Loucy (cell line): ENCODE data around the gene SULT1B1.

Experiments used
- H2AFZ ChIP-seq: fragments of 200-600 bp; sonication (generic); 2 replicates; pipeline ENCODE4 v1.6.0; 2016; ENCODE audit warnings: antibody characterized with exemption, mild to moderate bottlenecking, low read length, moderate library complexity
- H3F3A ChIP-seq: fragments of 200-600 bp; 2 replicates; pipeline ENCODE4 v1.6.0; 2016; ENCODE audit warnings: antibody characterized with exemption, low read depth, mild to moderate bottlenecking
- H3K27me3 ChIP-seq: fragments of 200-600 bp; sonication (generic); 2 replicates; pipeline ENCODE4 v1.6.1; 2014; ENCODE audit warnings: low read length, mild to moderate bottlenecking; ENCODE audit not compliant: insufficient read depth, poor library complexity, severe bottlenecking
- H3K36me3 ChIP-seq: fragments of 200-600 bp; sonication (generic); 2 replicates; pipeline ENCODE4 v1.6.1; 2016; ENCODE audit warnings: low read length; ENCODE audit not compliant: insufficient read depth
- H3K4me1 ChIP-seq: fragments of 200-600 bp; sonication (generic); 2 replicates; pipeline ENCODE4 v1.5.1; 2014; ENCODE audit warnings: low read length, mild to moderate bottlenecking; ENCODE audit not compliant: insufficient read depth, poor library complexity, severe bottlenecking
- H3K4me2 ChIP-seq: fragments of 200-600 bp; sonication (generic); 2 replicates; pipeline ENCODE4 v1.6.0; 2014; ENCODE audit warnings: antibody characterized with exemption, low read length, low read depth, mild to moderate bottlenecking; ENCODE audit not compliant: poor library complexity, severe bottlenecking
- H3K4me3 ChIP-seq: fragments of 200-600 bp; sonication (generic); 2 replicates; pipeline ENCODE4 v1.5.1; 2014; ENCODE audit warnings: low read length, mild to moderate bottlenecking, mixed read lengths; ENCODE audit not compliant: poor library complexity, severe bottlenecking
- H3K79me2 ChIP-seq: fragments of 200-600 bp; sonication (generic); 2 replicates; pipeline ENCODE4 v1.6.1; 2014; ENCODE audit warnings: low read length; ENCODE audit not compliant: insufficient read depth
- H3K9ac ChIP-seq: fragments of 200-600 bp; sonication (generic); 2 replicates; pipeline ENCODE4 v1.6.0; 2014; ENCODE audit warnings: mild to moderate bottlenecking, low read depth, low read length, moderate library complexity; ENCODE audit not compliant: poor library complexity, severe bottlenecking
- H3K9me2 ChIP-seq: fragments of 200-600 bp; sonication (generic); replicated peaks from 2 replicates; pipeline ENCODE4 v1.6.1; 2016; ENCODE audit warnings: low read depth, low read length, mixed read lengths
- H3K9me3 ChIP-seq: fragments of 200-600 bp; sonication (generic); 2 replicates; pipeline ENCODE4 v1.6.1; 2014; ENCODE audit warnings: mild to moderate bottlenecking, antibody characterized with exemption, low read length, low read depth; ENCODE audit not compliant: insufficient read depth
- H4K20me1 ChIP-seq: fragments of 200-600 bp; sonication (generic); 2 replicates; pipeline ENCODE4 v1.6.0; 2014; ENCODE audit warnings: antibody characterized with exemption, low read length, mild to moderate bottlenecking; ENCODE audit not compliant: insufficient read depth, poor library complexity, severe bottlenecking
- EZH2phosphoT487 ChIP-seq: fragments of 200-600 bp; IDR thresholded peaks from 2 replicates; pipeline ENCODE4 v1.6.1; 2018; ENCODE audit warnings: antibody characterized with exemption, mild to moderate bottlenecking, moderate library complexity, borderline replicate concordance
- TF ChIP-seq, protein P1 (sequence below): fragments of 200-600 bp; sonication (generic); conservative IDR thresholded peaks from 2 replicates; pipeline ENCODE4 v1.5.1; 2014; ENCODE audit warnings: mild to moderate bottlenecking, antibody characterized with exemption, low read length

Gene SULT1B1

DNA sequence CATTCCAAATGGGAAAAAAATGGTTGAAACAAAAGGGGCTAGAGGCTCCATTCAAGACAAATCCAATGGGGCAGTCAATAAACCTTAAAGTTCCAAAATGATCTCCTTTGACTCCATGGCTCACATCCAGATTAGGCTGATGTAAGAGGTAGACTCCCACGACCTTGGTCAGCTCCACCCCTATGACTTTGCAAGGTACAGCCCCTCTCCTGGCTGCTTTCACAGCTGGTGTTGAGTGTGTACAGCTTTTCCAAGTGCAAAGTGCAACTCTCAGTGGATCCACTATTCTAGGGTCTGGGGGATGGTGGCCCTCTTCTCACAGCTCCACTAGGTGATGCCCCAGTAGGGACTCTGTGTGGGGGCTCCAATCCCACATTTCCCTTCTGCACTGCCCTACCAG is 21.5 kb downstream of the SULT1B1 start:
- Histone ChIP-seq H3K36me3 (no peaks in the 10 kb centered on the region), H3K79me2 (no peaks in the 10 kb centered on the region), H4K20me1 (no peaks in the 10 kb centered on the region), H2AFZ (no peak overlapping the region), H3K9me3 (no peaks in the 10 kb centered on the region), H3K9me2 (no peaks in the 10 kb centered on the region), H3F3A (no peaks in the 10 kb centered on the region), H3K4me3 (no peak overlapping the region), H3K4me2 (no peak overlapping the region), H3K4me1 (no peaks in the 10 kb centered on the region), H3K27me3 (no peaks in the 10 kb centered on the region), H3K9ac (no peak overlapping the region)
- TF ChIP-seq EZH2phosphoT487 = no peak
- TF ChIP-seq, protein P1, sequence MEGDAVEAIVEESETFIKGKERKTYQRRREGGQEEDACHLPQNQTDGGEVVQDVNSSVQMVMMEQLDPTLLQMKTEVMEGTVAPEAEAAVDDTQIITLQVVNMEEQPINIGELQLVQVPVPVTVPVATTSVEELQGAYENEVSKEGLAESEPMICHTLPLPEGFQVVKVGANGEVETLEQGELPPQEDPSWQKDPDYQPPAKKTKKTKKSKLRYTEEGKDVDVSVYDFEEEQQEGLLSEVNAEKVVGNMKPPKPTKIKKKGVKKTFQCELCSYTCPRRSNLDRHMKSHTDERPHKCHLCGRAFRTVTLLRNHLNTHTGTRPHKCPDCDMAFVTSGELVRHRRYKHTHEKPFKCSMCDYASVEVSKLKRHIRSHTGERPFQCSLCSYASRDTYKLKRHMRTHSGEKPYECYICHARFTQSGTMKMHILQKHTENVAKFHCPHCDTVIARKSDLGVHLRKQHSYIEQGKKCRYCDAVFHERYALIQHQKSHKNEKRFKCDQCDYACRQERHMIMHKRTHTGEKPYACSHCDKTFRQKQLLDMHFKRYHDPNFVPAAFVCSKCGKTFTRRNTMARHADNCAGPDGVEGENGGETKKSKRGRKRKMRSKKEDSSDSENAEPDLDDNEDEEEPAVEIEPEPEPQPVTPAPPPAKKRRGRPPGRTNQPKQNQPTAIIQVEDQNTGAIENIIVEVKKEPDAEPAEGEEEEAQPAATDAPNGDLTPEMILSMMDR = no peak

DNA sequence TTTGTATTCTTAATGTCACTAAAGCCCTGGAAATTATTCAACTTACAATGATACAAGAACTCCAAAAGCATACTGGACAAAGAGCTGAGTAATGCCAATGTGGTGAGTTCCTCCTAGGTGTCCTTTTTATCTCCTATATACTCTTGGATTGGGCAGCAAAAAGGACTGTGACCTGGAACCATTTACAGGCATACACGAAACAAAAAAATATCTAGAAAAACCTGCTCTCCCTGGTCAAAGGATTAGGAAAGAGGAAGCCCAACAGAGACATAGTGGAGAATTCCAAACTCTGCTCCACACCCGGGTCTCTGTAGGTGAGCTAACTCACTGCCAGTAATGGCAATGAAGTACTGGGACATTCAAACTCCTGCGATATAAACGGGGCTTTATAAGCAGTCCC is 25.3 kb downstream of the SULT1B1 start:
- Histone ChIP-seq H4K20me1 (no peaks in the 10 kb centered on the region), H3K4me2 (no peak overlapping the region), H3K9ac (no peak overlapping the region), H3K79me2 (no peaks in the 10 kb centered on the region), H3F3A (no peaks in the 10 kb centered on the region), H3K9me2 (no peaks in the 10 kb centered on the region), H2AFZ (no peak overlapping the region), H3K4me1 (no peaks in the 10 kb centered on the region), H3K36me3 (no peaks in the 10 kb centered on the region), H3K9me3 (no peaks in the 10 kb centered on the region), H3K4me3 (no peak overlapping the region), H3K27me3 (no peaks in the 10 kb centered on the region)
- TF ChIP-seq, protein P1 = no peak
- TF ChIP-seq EZH2phosphoT487 = no peak

DNA sequence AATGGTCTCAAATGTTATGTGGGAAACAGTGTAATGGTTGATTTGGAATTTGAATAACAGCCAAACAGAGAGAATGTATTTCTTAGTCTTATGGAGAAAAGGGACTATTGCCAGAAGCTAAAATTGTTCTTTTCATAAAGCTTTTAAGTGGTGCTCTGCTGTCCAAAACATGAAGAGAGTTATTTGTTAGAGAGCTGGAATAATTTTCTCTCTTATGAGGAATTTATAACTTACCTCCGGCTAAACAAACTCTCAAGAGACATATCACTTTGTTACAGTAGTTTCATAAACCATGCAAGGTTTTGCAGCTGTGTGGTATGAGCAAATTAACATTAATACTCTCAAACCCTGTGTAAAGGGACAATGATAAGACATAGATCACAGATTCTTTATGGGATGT is 28.6 kb downstream of the SULT1B1 start:
- H3K36me3 ChIP-seq = no peaks in the 10 kb centered on the region
- H3K9ac ChIP-seq = no peak overlapping the region
- no peak overlapping the region for H3K4me2 ChIP-seq
- H4K20me1 ChIP-seq = no peaks in the 10 kb centered on the region
- no peaks in the 10 kb centered on the region for H3K27me3 ChIP-seq
- no peaks in the 10 kb centered on the region for H3K4me1 ChIP-seq
- H3K79me2 ChIP-seq = no peaks in the 10 kb centered on the region
- H3K9me3 ChIP-seq = no peaks in the 10 kb centered on the region
- H3K9me2 ChIP-seq = no peaks in the 10 kb centered on the region
- H3K4me3 ChIP-seq = no peak overlapping the region
- H3F3A ChIP-seq = no peaks in the 10 kb centered on the region
- TF ChIP-seq, protein P1 = no peak
- TF ChIP-seq EZH2phosphoT487 = no peak
- H2AFZ ChIP-seq = no peak overlapping the region
